C1 segment of cervical spinal cord (tissue), 14 donors: ENCODE data around the gene CCNQ.

Source experiments
- DNase-seq, 14 donors: peaks; one replicate each; lab custom pipeline; 2025; lab: John Stamatoyannopoulos, UW

CCNQ gene

DNA sequence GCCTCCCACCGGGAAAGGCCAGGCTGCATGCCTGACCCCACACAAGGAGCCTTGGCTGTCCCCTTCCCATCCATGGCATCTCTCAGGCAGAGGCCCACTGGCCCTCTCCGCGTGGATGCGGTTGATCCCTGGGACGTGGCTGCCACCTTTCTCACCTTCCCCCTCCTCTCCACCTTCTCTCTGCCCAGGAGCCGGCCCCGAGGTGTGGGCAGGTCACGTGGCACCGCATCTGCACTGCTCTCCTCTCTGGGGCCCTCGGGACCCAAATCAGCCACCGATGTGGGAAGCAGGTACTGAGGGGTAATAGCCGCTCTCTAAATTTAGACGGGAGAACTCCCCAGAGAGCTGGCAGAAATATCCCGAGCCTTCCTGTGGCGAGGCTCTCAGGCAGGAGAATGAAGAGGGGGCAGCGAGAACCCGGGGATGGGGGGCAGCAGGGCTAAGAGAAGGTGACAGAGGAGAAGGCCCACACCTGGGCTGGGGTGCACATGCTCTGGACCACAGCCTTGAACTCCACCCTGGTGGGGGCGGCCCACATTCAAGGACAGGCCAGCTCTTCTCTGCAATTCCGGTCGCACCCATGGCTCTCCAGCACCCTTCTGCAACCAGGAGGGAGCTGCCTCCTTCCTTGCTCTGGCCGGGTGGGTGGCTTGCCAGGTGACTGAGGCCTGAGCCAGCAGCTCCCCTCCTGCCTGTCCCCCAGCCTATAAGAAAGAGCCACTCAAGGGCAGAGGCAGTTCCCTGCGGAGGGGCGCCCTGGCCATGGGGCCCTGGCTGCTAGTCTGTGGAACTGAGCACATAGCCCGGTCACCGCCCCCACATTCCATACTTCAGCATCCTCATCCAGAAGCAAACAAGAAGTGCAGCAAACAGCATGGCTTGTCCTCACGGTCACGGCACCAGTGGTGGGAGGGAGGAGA lies 38.4 kb upstream of the CCNQ start:
- DNase-seq = no peak

GRCh38 chrX:153636716-153637115 lies 37.8 kb upstream of the CCNQ start:
- no peak for DNase-seq

DNA sequence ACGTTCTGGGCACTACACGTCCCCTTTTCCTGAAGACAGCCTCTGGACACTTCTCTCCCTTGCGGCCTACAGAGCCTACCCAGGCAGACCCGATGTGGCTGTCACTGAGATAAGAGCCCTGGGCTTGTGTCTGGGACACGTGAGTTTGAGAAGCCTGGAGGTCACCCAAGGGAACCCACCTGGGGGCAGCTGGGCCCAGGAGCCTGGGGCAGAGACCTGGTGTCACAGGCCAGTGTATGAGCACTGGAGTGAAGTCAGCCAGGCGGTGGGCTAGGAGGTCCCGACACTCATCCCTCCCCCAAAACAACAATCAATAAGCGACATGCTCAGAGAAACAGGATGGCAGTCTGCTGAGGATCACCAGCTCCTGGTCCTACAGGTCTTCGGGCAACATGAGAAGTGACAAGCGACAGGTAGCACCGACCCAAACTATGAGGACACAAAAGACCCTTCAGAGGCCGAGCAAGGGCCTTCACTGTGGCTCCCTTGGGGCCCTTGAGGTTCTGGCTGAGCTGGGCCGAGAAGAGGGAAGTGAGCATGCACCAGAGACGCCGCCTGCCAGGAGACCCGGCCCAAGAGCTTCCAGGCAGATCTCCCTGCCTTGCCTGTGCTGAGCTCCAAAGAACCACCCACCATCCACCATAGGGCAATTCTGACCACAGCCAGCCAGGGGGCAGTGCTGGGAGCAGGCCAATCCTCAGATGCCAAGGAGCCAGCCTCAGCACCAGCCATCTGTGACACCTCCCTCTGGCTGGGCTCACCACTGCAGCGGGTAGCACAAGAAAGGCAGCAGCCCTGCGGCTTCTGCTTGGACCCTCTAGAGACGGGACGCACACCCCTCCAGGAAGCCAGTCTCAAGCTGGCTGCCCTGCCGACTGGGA lies 37.1 kb upstream of the CCNQ start:
- DNase-seq = no peak

- DNase-seq = no peak
Measured at GRCh38 chrX:153635388-153635787, 36.4 kb upstream of the CCNQ start.

- no peak for DNase-seq
Measured at GRCh38 chrX:153634832-153635231, 35.9 kb upstream of the CCNQ start.

DNA sequence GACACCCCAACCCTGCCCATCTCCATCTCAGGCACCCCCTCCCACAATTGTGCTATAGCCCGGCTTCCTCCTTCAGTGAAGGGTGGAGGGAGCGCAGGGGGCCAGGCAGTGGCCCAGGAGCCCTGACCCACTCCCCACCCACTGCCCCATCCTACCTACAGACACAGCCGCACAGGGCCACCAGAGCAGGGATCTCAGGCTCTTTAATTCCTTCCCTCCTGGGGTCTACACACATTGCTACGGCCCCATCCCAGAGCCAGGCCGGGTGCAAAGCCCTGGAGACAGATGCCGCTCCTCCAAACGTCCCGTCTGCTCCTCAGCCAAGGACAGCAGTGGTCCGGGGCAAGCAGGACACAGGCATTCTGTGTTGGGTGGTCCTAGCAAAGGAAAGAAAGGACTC lies 35.3 kb upstream of the CCNQ start:
- no peak for DNase-seq

DNA sequence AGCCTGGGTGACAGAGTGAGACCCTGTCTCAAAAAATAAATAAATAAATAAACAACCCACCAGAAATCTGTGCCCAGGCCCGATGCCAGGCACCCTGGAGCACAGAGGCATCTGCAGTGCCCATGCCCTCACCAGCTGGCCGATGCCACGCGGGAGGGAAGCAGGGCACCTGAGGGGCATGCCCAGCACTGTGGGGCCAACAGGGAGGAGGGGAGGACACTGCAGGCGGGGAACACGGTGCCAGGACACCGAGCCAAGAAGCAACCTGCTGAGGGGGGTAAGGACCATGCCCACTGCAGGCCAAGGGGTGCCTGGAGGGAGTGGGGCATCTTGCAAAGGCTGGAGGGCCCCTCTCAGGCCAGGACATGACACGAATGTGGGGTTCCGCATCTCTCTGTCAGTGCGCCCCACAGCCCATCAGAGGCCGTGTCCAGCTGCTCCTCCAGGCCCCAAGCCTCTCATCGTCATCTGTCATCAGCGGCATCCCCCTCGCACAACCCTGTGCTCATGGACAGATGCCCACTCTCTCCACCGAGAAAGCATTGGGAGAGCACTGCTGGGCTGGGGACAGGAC lies 34.8 kb upstream of the CCNQ start:
- no peak for DNase-seq

DNA sequence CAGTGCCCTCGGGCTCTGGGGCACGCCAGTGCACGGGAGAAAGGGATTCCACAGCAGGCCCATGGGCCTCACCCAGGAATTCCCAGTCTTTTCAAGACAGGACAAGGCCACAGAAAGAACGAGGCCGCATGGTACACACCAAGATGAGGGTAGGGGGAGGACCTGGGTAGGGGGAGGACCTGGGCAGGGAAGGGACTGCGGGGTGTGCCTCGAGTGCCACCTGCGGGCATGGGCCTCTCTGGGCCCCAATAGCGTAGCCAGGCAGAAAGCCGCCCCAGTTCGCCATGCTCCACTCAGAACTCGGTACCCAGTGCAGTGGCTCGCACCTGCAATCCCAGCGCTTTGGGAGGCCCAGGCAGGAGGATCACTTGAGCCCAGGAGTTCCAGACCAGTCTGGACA lies 34.1 kb upstream of the CCNQ start:
- DNase-seq = no peak

DNA sequence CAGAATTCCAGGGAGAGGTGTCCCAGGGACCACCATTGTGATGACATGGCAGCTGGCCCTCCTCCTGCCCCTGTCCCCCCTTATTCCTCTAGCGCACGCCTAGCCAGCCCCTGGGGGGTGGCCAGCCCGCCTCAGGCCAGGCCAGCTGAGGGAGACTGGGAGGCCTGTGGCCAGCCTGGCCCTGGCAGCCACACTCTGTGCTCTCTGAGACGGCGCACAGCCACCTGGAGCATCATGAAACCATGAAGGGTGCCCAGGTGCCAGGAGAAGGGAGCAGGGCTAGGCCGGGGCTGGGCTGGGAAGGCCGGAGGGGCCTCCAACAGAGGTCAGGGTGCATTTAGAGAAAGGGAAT lies 33.6 kb upstream of the CCNQ start:
- no peak for DNase-seq

DNA sequence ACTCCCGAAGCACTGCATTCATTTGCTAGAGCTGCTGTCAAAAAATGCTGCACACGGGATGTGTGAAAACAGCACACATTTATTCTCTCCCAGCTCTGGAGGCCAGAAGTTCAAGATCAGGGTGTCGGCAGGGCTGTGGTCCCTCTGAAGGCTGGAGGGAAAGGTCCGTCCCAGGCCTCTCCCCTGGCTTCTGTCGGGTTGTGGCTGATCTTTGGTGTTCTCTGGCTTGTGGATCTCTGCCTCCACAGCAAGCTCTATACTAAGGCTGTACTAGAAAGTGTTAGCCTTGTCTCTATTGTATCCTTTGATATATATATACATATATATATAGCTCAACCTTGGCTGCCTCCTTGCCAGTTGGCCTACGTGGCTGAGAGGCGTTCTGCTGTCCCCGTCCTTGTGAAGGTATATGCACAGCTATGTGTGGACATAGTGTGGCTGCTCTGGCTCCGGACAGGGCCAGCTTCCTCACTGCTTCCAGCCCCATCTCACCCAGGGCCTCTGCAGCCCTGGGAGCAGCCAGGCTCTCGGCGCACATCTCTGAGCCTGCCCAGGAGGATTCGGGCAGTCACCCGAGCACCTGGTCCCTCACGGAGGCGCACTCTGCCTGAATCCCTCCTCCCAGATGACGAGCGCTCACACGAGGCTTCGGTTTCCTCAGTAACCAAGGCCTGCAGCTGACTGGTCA lies 33.1 kb upstream of the CCNQ start:
- no peak for DNase-seq

- no peak for DNase-seq
Measured at GRCh38 chrX:153631346-153631745, 32.4 kb upstream of the CCNQ start.

DNA sequence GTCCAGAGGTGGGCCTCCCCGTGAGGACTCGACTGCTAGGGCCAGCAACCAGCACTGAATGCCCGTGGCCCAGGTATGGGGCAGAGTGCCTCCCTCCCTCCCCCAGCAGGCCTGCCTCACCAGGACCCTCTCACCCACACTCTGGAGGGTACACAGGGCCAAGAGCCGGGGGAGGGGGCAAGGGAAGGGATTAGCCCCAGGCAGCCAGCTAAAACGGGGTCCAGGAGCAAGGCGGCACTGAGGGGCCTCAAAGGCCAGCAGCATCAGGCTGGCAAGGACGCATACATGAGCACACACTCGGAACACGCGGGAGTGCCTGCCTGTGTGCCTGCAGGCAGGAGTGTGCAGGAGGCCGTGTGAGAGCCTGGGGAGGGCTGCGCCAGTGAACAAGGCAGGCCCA lies 29.7 kb upstream of the CCNQ start:
- no peak for DNase-seq

GRCh38 chrX:153628129-153628528 lies 29.2 kb upstream of the CCNQ start:
- DNase-seq = no peak

DNA sequence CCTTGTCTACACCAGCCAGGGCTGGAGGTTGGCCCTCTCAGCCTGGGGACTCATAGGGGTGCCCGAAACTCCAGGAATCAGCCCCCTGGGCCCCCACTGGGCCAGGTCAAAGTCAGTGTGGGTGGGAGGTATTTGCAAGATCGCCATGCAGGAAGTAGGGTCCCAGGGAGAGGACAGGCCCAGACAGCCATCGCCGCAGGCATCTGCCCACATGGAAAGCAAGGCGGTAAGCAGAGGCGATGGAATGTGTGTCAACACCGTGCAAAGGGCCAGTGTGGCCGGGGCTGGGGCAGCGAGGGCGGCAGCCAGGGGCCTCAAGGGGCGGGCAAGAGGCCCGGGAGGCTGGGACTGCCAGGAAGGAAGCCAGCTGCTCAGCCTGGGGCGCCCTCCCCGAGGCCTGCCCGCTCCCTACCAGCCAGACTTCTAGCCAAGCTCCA lies 28.8 kb upstream of the CCNQ start:
- DNase-seq = no peak

DNA sequence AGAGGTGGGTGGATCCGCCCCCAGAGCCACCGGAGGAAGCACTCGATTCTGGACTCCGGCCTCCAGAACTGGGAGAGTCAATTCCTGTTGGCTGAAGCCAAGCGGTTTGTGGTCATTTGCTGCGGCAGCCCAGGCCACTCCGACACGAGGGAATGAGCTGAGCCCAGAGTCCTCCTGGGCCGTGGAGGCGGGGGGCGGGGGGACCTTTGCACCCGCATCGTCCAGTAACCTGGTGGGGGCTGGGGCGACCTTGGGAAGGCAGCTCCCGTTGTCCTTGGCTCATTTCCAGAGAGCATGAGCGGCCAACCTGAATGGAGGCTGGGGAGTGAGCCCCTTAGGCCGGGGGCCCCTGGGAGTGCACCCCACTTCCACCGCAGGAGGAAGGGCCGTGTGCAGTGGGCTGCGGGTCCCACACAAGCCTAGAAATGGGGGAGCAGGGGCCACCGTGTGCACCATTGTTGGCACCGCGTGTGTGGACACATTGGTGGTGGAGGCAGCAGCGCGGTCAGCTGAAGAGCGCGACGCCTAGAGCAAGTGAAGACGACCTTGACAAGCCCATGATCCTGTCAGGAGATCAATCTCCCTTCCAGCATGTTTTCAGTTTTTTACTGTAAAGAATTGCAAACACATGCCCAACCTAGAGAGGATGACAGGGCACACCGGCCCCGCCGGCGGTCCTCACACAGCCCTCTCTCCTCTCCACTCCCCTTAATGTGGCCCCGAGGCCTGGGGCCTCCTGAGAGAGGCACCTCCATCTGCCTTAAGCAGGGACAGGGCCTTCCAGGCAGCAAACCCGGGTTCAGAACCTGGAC lies 28.1 kb upstream of the CCNQ start:
- no peak for DNase-seq

DNA sequence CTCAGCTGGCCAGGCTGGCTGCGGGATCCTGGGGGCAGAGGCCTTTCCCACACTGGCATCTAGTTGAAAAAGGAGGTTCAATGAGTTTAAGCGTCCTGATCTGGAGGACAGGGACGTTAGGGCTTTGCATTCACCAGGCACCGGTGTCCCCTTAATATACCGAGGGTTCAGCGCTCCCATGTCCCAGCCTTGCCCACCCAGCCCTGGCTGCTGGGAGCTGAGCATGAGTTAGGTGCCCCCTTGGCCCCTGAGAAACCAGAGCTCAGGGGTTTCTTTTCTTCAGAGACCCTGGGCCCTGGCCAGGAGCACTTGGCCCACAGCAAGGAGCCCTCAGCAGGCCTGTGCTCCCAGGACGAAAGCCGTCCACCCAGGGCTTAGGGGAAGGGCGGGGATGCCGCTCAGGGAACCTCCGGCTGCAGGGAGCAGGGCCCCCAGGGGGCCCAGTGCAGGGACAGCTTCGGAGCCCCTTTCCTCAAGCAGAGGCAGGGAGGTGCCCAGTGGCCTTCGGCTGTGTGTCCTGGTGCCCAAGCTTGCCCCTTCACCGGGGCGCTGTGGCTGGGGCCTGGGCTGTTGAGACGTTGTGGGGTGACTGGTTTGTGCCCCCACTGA lies 27.2 kb upstream of the CCNQ start:
- DNase-seq = no peak

DNA sequence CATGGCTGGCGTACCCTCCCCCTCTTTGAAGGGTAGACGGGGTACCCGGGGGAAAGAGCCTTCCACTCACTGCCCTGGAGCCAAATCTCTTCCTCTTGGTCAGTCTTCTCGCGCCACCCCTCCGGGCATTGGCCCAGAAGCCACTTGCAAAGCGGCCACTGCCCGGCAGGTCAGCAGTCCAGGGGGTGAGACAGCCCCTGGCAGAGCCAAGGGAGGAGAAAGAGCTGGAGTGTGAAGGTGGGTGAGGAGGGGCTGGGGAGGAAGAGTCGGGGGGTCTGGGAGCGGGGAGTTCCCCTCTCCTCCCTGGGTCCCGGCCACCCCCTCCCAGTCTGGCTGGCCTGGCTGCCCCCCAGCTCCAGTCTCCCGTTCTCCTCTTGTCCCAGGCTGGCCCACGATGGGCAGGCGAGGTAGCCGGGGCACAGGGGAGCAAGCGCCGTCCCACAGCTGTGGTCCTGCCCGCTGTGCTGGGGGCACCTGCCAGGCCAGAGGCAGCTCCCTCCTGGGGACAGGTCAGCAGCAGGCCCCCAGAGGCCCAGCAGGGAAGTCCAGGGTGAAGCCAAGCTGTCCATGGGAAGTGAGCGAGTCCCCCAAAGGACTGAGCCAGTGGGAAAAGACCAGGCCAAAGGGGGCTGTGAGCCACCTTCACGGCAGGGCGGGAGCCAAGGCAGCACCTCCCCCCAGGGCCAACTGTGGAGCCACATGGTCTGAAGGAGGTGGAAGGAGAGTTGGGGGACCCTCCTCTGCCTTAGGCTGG lies 26.5 kb upstream of the CCNQ start:
- DNase-seq = no peak

GRCh38 chrX:153624196-153625091 lies 25.5 kb upstream of the CCNQ start:
- DNase-seq = no peak
